CD14-positive monocyte (primary cell): ENCODE measurements around the gene LPIN1. TPM values are rescaled to one million over a fixed set of nuclear protein-coding genes. Genes with fewer than 3 reads are reported as not detected.
A peak's percentile ranks its signal among the peaks of the same experiment; 100 is the strongest.

Experiments
- DNase-seq, 3 donors: peaks; one replicate each; pipeline ENCODE4 v3.0.0-alpha.2; 2011 to 2022
- H2AFZ ChIP-seq: 2 replicates; pipeline ENCODE4 v1.6.0; 2012; ENCODE audit warnings: mild to moderate bottlenecking, low read depth, low read length, inconsistent platforms; ENCODE audit not compliant: insufficient read depth, poor library complexity, severe bottlenecking
- H3K27ac ChIP-seq, 2 donors: 1 replicate in 1 of 2; 2 replicates in 1 of 2; pipeline ENCODE4 v1.5.1; 2012 to 2013; ENCODE audit warnings: low read length in 2 of 2, control low read depth in 1 of 2, inconsistent platforms in 1 of 2, low read depth in 1 of 2, mild to moderate bottlenecking in 1 of 2
- H3K27me3 ChIP-seq, 2 donors: one replicate each; pipeline versions ENCODE4 v1.6.0 to v1.6.1; 2011 to 2013; ENCODE audit warnings: low read length in 2 of 2; ENCODE audit not compliant: control insufficient read depth in 2 of 2, insufficient read depth in 2 of 2
- H3K36me3 ChIP-seq, 2 donors: replicated peaks in 1 of 2; 1 replicate in 1 of 2; 2 replicates in 1 of 2; pipeline versions ENCODE4 v1.5.1 to v1.6.1; 2012 to 2013; ENCODE audit warnings: low read length in 2 of 2, control low read depth in 1 of 2, inconsistent platforms in 1 of 2, mild to moderate bottlenecking in 1 of 2; ENCODE audit not compliant: insufficient read depth in 2 of 2, control insufficient read depth in 1 of 2
- H3K4me1 ChIP-seq, 2 donors: 1 replicate in 1 of 2; 2 replicates in 1 of 2; pipeline versions ENCODE4 v1.5.1 to v1.6.1; 2012 to 2013; ENCODE audit warnings: low read length in 2 of 2, control low read depth in 1 of 2, inconsistent platforms in 1 of 2, mild to moderate bottlenecking in 1 of 2, moderate library complexity in 1 of 2; ENCODE audit not compliant: insufficient read depth in 2 of 2, control insufficient read depth in 1 of 2
- H3K4me2 ChIP-seq: replicated peaks from 2 replicates; pipeline ENCODE3; 2012; ENCODE audit warnings: low read length, moderate library complexity, mild to moderate bottlenecking; ENCODE audit not compliant: poor library complexity, severe bottlenecking; ENCODE audit errors: extremely low read depth
- H3K4me3 ChIP-seq, 3 experiments: fragments of 200-600 bp in 1 of 3; sonication (generic) in 1 of 3; replicated peaks in 1 of 3; 1 replicate in 2 of 3; 2 replicates in 1 of 3; pipeline ENCODE4 v1.5.1; 2011 to 2013; ENCODE audit warnings: low read length in 3 of 3, mild to moderate bottlenecking in 3 of 3, control low read depth in 2 of 3, low read depth in 2 of 3, inconsistent platforms in 1 of 3, moderate library complexity in 1 of 3
- H3K79me2 ChIP-seq: 2 replicates; pipeline ENCODE4 v1.6.0; 2012; ENCODE audit warnings: mild to moderate bottlenecking, control low read depth, inconsistent platforms, low read length, moderate library complexity; ENCODE audit not compliant: insufficient read depth
- H3K9ac ChIP-seq: 2 replicates; pipeline ENCODE4 v1.6.0; 2017; ENCODE audit warnings: low read length, mild to moderate bottlenecking; ENCODE audit not compliant: insufficient read depth, poor library complexity, severe bottlenecking
- H3K9me3 ChIP-seq, 2 donors: replicated peaks in 1 of 2; 1 replicate in 1 of 2; 2 replicates in 1 of 2; pipeline versions ENCODE4 v1.5.1 to v1.6.1; 2012 to 2013; ENCODE audit warnings: low read length in 2 of 2, control low read depth in 1 of 2; ENCODE audit not compliant: control insufficient read depth in 1 of 2, insufficient read depth in 1 of 2
- H4K20me1 ChIP-seq: 2 replicates; pipeline ENCODE4 v1.6.0; 2012; ENCODE audit warnings: mild to moderate bottlenecking, low read length, control low read depth, moderate library complexity; ENCODE audit not compliant: insufficient read depth
- H3K27ac Mint-ChIP-seq, 7 donors: one replicate each; pipeline ENCODE4 v1.8.0; 2020; ENCODE audit warnings: mild to moderate bottlenecking in 7 of 7, mixed read lengths in 7 of 7, moderate library complexity in 6 of 7, inconsistent platforms in 2 of 7
- H3K27me3 Mint-ChIP-seq, 3 donors: one replicate each; pipeline ENCODE4 v1.8.0; 2021 to 2022; ENCODE audit warnings: low read depth in 3 of 3, mild to moderate bottlenecking in 3 of 3, mixed read lengths in 3 of 3, moderate library complexity in 3 of 3, inconsistent platforms in 1 of 3
- H3K36me3 Mint-ChIP-seq, 2 donors: one replicate each; pipeline ENCODE4 v1.8.0; 2020; ENCODE audit warnings: mixed read lengths in 2 of 2, inconsistent platforms in 1 of 2, mild to moderate bottlenecking in 1 of 2
- H3K4me1 Mint-ChIP-seq: one replicate; pipeline ENCODE4 v1.8.0; 2020; ENCODE audit warnings: mild to moderate bottlenecking, mixed read lengths
- H3K4me3 Mint-ChIP-seq, 2 donors: one replicate each; pipeline ENCODE4 v1.8.0; 2020; ENCODE audit warnings: mild to moderate bottlenecking in 2 of 2, mixed read lengths in 2 of 2, moderate library complexity in 1 of 2
- H3K9me3 Mint-ChIP-seq, 7 donors: one replicate each; pipeline ENCODE4 v1.8.0; 2020 to 2022; ENCODE audit warnings: mixed read lengths in 7 of 7, mild to moderate bottlenecking in 6 of 7, moderate library complexity in 6 of 7, inconsistent platforms in 2 of 7
- CTCF ChIP-seq: fragments of 200-600 bp; IDR thresholded peaks from one replicate; pipeline ENCODE4 v1.8.0; 2022; ENCODE audit warnings: antibody characterized with exemption, mild to moderate bottlenecking
- WGBS: methylation state at CpG from one replicate; pipeline ENCODE4 v1.1.5; 2013; ENCODE audit warnings: missing lambda C conversion rate; ENCODE audit not compliant: insufficient coverage; 5-methylcytosine and 5-hydroxymethylcytosine counted together
- intact Hi-C, 2 donors: fragments of 100-400 bp; cut with micrococcal nuclease; formaldehyde crosslinking; loops; one replicate each; pipeline versions ENCODE4 v1.15.0 to v1.15.1; 2023
- polyA plus RNA-seq, 3 donors: library from polyadenylated mRNA; depleted of rRNA in 1 of 3; unstranded in 2 of 3; stranded (reverse) in 1 of 3; fragments of 300-500 nt in 2 of 3; fragments of >200 nt in 1 of 3; fragmentation: Illumina TruSeq in 2 of 3; gene quantifications; 1 replicate in 2 of 3; 2 replicates in 1 of 3; pipeline ENCODE4 v1.2.3, GENCODE V29; 2012 to 2021

Gene LPIN1
- polyA plus RNA-seq, 3 donors = 1.8 to 17.6 (median 2.7) TPM

DNA sequence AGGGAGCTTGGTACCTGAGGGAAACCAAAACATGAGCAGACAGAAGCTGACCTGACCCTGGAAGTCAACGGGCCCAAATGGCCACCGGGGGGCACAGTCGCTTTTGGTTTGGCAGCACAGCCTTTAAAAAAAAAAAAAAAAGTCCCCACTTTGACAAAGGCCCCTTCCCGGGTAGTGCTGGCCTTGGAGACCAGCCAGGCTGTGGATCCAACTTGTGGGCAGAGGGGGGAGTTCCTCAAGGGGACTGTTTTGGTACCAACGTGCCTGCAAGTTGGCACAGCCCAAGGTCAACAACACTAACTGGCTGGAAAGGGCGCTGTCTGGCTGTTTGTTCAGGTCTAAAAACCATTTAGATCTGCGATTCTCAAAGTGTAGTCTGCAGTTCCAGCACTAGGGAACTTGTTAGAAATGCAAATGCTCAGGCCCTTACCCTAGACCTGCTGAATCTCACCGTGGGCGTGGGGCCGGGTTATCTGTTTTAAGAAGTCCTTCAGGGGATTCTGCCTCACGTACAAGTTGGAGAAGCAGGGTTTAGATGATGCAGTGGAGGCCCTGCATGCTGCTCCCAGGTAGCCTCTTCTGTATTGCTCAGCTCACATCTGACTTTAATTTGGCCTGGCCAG lies 83.0 kb downstream of the LPIN1 start:
- H3K27ac Mint-ChIP-seq = peak overlapping the region; percentile 56 to 92 (median 89)
- Histone ChIP-seq H3K79me2 (no peaks in the 10 kb centered on the region), H3K27ac (peak overlapping the region in 1 of 2 donors; percentile 50), H3K9ac (no peak overlapping the region), H3K4me2 (peak overlapping the region; percentile 84), H3K9me3 (peaks cover 5 to 6% of the 10 kb centered on the region in 2 donors), H2AFZ (peak overlapping the region; percentile 10), H3K36me3 (peaks cover 11 to 33% of the 10 kb centered on the region in 2 donors), H3K4me3 (peak overlapping the region in 2 of 3 experiments; percentile 1 to 71), H3K4me1 (peaks cover 36 to 46% of the 10 kb centered on the region in 2 donors), H3K27me3 (peaks cover 5 to 13% of the 10 kb centered on the region in 2 donors), H4K20me1 (no peaks in the 10 kb centered on the region)
- H3K4me3 Mint-ChIP-seq = peak overlapping the region; percentile 70 to 89
- peak; percentile 20 to 36 (median 31) for DNase-seq
- intact Hi-C loops = no loop called here
- peaks cover 12 to 21% (median 16%) of the 10 kb centered on the region in 3 donors for H3K27me3 Mint-ChIP-seq
- whole genome bisulfite sequencing = 11% methylated on average over 4 of the region's 11 CpGs
- H3K9me3 Mint-ChIP-seq = peaks cover 4 to 10% (median 7%) of the 10 kb centered on the region in 7 donors
- H3K4me1 Mint-ChIP-seq = peaks cover 45% of the 10 kb centered on the region
- peaks cover 36 to 45% of the 10 kb centered on the region in 2 donors for H3K36me3 Mint-ChIP-seq
- TF ChIP-seq CTCF = peak; percentile 60

DNA sequence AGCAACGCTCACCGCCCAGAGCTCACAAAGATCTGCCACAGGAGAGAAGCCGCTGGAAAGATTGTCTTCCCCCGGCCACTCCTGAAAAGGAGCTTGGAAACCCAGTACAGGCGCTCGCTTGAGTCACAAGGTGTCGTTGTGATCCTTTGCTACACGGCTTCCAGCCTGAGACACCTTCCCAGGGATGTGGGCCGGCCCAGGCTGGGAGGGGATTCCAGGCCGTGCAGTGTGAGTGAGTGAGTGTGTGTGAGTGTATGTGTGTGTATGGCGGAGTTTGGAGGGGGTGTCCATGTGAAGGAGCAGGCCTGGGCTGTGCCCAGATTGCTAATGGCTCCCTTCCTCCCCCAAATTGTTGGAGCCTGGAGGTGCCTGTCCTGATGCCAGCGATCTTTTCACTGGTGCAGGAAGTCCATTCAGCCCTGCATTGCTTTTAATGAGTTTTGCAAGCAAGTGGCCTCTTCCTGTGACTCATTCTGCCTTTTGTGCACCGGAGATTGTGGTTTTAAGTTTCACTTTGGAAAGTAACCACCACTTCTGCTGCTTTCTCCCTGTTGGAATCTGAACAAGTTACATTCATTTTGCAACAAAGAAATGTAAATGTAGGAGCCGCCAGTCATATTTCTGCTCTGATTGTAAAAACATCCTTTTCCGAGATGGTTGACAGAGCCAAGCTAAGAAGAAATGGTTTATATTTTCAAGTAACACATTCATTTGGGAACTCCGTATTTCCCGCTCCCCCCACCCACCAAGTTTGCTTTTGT lies 83.7 kb downstream of the LPIN1 start:
- H3K27me3 ChIP-seq = peaks cover 5 to 18% of the 10 kb centered on the region in 2 donors
- Mint-ChIP-seq H3K36me3 (peaks cover 29 to 43% of the 10 kb centered on the region in 2 donors), H3K4me1 (peaks cover 47% of the 10 kb centered on the region), H3K27me3 (peaks cover 16 to 25% (median 18%) of the 10 kb centered on the region in 3 donors), H3K27ac (peak overlapping the region; percentile 77 to 92 (median 89)), H3K4me3 (peak overlapping the region; percentile 70 to 89), H3K9me3 (peaks cover 9 to 17% (median 13%) of the 10 kb centered on the region in 7 donors)
- intact Hi-C loops = no loop called here
- no peaks in the 10 kb centered on the region for H3K79me2 ChIP-seq
- H3K4me3 ChIP-seq = peak overlapping the region in 2 of 3 experiments; percentile 22 to 71
- H3K4me1 ChIP-seq = peaks cover 36 to 46% of the 10 kb centered on the region in 2 donors
- H3K36me3 ChIP-seq = peaks cover 4 to 26% of the 10 kb centered on the region in 2 donors
- no peaks in the 10 kb centered on the region for H4K20me1 ChIP-seq
- peaks cover 10 to 13% of the 10 kb centered on the region in 2 donors for H3K9me3 ChIP-seq
- H3K4me2 ChIP-seq = peak overlapping the region; percentile 84
- peak; percentile 82 to 92 (median 89) for DNase-seq
- 6% methylated on average over 9 of the region's 17 CpGs for WGBS
- TF ChIP-seq CTCF = no peak
- peak overlapping the region in 1 of 2 donors; percentile 50 for H3K27ac ChIP-seq
- no peak overlapping the region for H3K9ac ChIP-seq
- H2AFZ ChIP-seq = peak overlapping the region; percentile 31
